Liver (tissue), 3 donors: ENCODE results near the gene MED27.

Source experiments
- CTCF ChIP-seq: fragments of 150-350 bp; IDR thresholded peaks from 2 replicates; pipeline ENCODE4 v1.5.1; 2017; ENCODE audit warnings: improper control_type of control experiment, low read depth, low read length; ENCODE audit not compliant: missing input control
- GABPA ChIP-seq, 2 donors: IDR thresholded peaks in 1 of 2; conservative IDR thresholded peaks in 1 of 2; 2 replicates each; pipeline ENCODE4 v1.6.1; 2016; ENCODE audit warnings: antibody characterized with exemption in 2 of 2, mild to moderate bottlenecking in 1 of 2, moderate library complexity in 1 of 2
- HNF4G ChIP-seq: IDR thresholded peaks from 2 replicates; pipeline ENCODE4 v1.6.1; 2016; ENCODE audit warnings: antibody characterized with exemption
- JUND ChIP-seq, 2 donors: IDR thresholded peaks; 2 replicates each; pipeline ENCODE4 v1.6.1; 2016; ENCODE audit warnings: antibody characterized with exemption in 2 of 2
- MAX ChIP-seq: IDR thresholded peaks from 2 replicates; pipeline ENCODE4 v1.6.1; 2016; ENCODE audit warnings: antibody characterized with exemption
- RAD21 ChIP-seq, 2 donors: IDR thresholded peaks; 2 replicates each; pipeline ENCODE4 v1.6.1; 2016; ENCODE audit warnings: antibody characterized with exemption in 2 of 2, mild to moderate bottlenecking in 2 of 2
- REST ChIP-seq: IDR thresholded peaks from 2 replicates; pipeline ENCODE4 v1.6.1; 2016; ENCODE audit warnings: antibody characterized with exemption, mild to moderate bottlenecking
- TAF1 ChIP-seq: conservative IDR thresholded peaks from 2 replicates; pipeline ENCODE4 v1.6.1; 2016; ENCODE audit warnings: antibody characterized with exemption, mild to moderate bottlenecking
- donor health status: healthy.
- donor health status: healthy.

GRCh38 chr9:131823701-131824146 lies 255.9 kb downstream of the MED27 start:
- TF ChIP-seq CTCF = no peak
- TF ChIP-seq REST = no peak
- no peak for TF ChIP-seq TAF1
- no peak for TF ChIP-seq GABPA (IDR thresholded peaks at IDR 0.05 in 1 of 2, conservative IDR thresholded peaks at IDR 0.05 in 1 of 2)
- no peak for TF ChIP-seq HNF4G
- TF ChIP-seq RAD21 (IDR thresholded peaks at IDR 0.05) = no peak
- TF ChIP-seq MAX = no peak
- no peak for TF ChIP-seq JUND (IDR thresholded peaks at IDR 0.05)
